RCC 7860 (cell line): ENCODE results near the gene CGB7.
"Not testable (repeated sequence)": the region's sequence is repeated elsewhere in the genome, so short reads cannot be mapped to it uniquely, and the experiment has no call there.

Experiments used
- DNase-seq: peaks from one replicate; pipeline ENCODE4 v3.0.0-alpha.2; 2015; ENCODE audit warnings: low spot score
- FAIRE-seq: peaks from 2 replicates; lab custom pipeline; 2012; peaks lifted over from hg19 to GRCh38; lab: Jason Lieb, UNC

CGB7 gene

DNA sequence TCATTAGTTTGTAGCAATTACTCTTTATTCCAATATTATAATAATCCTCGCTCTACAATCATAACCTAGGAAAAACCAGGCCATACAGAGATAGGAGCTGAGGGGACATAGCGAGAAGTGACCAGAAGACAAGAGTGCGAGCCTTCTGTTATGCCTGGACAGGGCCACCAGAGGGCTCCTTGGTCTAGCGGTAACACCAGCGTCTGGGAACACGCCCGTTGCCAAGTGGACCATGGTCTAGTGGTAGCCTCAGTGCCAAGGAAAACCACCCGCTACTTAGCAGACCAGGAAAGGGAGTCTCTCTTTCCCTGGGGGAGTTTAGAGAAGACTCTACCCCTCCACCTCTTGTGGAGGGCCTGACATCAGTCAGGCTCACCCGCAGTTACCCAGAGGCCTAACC, 17.3 kb upstream of the CGB7 start:
- FAIRE-seq = not testable (repeated sequence)
- peak; percentile 23 for DNase-seq

GRCh38 chr19:49073514-49074378, 16.2 kb upstream of the CGB7 start:
- DNase-seq (peak; percentile 21), FAIRE-seq (no peak)

- no peak for FAIRE-seq
- DNase-seq = no peak
Observed at GRCh38 chr19:49071860-49072547, 14.5 kb upstream of the CGB7 start.

DNA sequence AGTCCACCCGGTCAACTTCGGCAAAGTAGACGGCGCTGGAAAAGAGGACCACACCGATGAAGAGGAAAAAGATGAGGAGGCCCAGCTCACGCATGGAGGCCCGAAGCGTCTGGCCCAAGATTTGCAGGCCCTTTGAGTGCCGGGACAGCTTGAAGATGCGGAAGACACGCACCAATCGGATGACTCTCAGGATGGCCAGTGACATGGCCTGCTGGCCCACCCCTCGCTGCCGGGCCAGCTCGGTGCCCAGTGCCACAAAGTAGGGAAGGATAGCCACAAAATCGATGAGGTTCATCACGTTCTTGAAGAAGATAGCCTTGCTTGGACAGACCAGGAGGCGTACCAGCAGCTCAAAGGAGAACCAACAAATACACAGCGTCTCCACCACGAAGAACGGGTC, 12.9 kb upstream of the CGB7 start:
- FAIRE-seq = no peak
- DNase-seq = no peak

- FAIRE-seq (no peak), DNase-seq (no peak)
Observed at GRCh38 chr19:49069026-49069425, 11.5 kb upstream of the CGB7 start.

DNA sequence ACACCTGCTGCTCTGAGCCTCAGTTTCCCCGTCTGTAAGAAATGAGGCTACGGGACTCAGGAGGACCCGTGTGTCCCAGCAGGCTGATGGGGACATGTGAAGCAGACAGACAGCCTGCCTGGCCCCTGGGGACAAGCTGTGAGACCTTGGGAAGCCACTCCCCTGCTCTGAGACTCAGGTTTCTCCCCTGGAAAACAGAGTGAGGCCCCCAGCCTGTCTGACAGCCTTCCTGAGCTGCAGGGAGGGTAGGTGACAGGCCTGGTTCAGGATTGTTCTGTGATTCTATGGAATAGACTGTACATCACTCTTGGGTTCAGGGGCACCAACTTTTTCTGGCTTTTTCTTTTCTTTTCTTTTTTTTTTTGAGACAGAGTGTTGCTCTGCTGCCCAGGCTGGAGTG, 10.0 kb upstream of the CGB7 start:
- no peak for DNase-seq
- no peak for FAIRE-seq

GRCh38 chr19:49065905-49066512, 8.5 kb upstream of the CGB7 start:
- no peak for DNase-seq
- FAIRE-seq = no peak

DNA sequence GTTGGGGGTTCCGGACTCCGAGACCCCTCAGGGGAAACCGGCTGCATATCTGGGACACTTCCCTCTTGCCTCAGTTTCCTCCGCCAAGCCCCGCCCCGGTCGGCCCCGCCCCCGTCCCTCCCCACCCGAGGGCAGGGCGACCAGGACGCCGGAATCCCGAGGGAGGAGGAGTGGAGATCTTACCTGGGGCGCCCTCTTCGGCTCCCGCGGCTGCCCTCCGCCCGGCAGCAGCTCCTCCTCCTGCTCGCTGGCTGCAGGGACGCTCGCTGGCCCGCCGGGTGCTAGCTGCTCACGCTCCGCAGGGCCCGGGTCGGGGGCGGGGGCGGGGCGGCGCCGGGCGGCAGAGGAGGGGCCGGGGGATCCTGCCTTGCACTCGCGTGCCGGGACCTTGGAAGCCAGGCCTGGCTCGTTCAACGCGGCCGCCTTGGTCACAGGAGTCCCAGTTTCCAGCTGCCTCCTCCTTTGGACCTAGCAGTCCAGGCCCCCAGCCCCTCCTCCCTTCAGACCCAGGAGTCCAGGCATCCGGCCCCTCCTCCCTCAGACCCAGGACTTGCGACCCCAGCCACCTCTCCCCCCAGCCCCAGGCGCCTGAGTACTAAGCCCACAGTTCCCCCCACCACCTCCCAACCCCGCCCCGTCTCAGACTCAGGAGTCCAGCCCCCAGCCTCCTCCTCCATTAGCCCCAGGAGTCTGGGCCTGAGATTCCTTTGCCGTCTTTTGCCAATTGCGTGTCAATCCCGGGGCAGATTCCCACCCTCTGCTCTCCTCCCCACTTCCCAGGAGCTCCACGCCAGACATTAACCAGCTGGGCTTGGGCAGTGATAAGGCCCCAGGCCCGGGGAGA, 7.4 kb upstream of the CGB7 start, which contains the start of gene NTF4:
Gene NTF4 (minus strand): TSS at position 51 of the 844 bp plus-strand sequence. CDS start 2,821 bp downstream, outside the sequence.
- FAIRE-seq = no peak
- no peak for DNase-seq

DNA sequence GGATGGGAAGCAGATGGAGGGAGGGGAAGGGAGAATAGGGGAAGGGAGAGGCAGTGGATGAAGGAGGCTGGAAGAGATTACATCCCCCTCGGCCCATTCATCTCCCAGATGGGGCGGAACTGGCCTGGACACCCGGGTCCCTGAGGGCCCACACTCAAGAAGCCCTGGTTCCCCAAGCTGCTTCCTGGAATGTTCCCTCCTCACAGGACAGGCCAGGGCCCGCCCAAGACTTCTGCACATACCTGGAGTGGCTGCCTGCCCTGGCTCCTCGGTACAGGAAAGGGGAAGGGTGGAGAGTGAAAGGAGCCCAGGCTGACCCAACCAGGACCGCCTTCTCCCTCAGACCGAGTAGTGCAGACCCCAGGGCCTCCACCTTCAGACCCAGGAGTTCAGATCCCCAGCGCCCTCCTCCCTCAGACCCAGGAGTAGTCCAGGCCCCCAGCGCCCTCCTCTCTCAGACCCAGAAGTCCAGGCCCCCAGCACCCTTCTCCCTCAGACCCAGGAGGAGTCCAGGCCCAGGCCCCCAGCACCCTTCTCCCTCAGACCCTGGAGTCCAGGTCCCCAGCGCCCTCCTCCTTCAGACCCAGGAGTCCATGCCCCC, 6.6 kb upstream of the CGB7 start:
- FAIRE-seq (no peak), DNase-seq (no peak)

- FAIRE-seq = no peak
- no peak for DNase-seq
Observed at GRCh38 chr19:49061445-49061844, 3.9 kb upstream of the CGB7 start.

DNA sequence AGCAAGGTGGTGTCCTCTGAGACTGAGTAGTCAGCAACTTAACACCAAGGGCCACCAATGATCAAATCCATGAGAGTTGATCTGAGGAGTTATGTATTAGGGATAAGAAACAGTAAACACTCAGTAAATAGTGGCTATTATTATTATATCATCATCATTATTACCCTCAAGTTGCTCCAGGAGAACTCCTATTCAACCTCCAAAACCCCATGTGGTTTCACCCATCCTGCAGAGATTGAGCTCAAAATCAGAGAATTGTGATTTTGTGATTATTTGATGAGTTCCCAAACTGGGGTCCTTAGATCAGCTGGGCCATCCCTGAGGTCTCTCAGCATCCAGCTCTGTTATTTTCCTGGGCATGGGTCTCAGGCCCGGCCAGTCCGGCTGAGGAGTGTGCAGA, 3.5 kb upstream of the CGB7 start:
- FAIRE-seq = no peak

GRCh38 chr19:49059053-49059452, 1.5 kb upstream of the CGB7 start:
- no peak for FAIRE-seq

More for the DNA sequence above, 3.5 kb upstream of the CGB7 start:
- no peak for DNase-seq

GRCh38 chr19:49058562-49058961, 1.0 kb upstream of the CGB7 start:
- no peak for FAIRE-seq
- DNase-seq = no peak

More at GRCh38 chr19:49059053-49059452, 1.5 kb upstream of the CGB7 start:
- no peak for DNase-seq

DNA sequence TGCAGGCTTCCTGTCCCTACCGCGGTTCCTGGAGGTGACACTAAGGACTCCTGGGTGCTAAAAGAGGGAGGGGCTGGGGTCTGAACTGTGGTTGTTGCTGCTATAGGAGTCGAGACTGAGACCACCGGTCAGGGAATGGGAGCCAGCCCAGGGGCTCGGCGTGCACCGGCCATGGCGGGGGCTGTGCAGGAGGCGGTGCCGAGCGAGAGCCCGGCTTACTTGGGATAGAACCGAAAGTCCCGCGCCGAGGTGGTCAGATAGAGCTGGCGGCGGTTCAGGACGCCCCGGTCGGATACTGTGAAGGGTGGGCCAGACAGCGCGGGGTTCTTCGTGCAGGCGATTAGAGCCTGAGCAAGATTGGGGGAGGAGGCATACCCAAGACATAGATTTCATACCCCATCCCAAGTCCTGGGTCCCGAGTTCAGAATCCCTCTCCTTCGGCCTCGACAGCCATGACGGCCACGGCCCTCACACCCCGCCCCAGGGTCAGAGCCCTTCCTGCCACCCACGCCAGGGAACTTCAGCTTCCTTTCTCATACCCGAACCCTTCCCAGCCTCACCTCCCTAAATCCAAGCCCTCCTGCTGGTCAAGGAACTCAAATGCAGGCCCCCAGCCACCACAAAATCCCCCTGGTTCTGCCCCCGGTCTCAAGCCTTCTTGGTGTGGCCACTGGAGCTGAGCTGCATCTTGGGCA, 500 bp downstream of the CGB7 start:
- not testable (repeated sequence) for FAIRE-seq, DNase-seq

DNA sequence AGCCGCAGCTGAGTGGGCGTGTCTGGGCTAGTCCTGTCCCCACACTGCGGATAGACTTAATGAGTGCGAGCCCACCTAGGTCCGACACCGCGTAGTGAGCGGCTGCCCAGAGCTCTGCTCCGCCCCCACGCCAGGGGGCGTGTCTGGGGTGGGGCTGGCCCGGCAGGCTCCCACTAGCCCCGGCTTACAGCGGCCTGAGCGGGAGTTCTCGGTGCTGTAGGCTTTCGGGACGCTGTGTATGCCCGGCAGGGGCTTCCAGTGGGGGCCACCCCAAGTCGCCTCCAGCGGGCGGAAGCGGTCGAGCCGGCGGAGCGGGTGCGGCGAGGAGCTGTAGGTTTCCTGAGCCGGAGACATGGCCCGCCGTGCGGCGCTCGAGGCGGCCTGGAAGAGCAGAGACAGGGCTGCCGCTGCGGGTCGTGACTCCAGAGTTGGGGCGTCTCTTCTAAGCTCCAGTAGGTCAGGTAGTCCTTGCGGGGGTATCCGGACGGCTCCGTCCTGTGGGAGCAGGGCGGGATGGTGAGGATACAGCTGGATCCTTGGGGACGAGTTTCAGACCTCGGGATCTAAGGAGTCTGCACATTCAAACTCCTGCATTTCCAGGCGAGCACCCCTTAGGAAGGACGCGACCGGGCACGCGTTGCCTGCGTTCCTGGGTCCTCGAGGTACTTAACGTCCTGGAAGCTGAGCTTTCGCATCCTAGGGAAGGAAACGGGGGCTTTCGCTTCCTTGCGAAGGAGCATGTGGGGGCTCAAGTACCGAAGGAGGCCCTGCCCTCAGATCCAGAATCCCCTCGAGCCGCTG, 1.2 kb downstream of the CGB7 start:
- DNase-seq (peak; percentile 38), FAIRE-seq (no peak)

- DNase-seq = peak; percentile 77
- peak; percentile 53 for FAIRE-seq
Observed at GRCh38 chr19:49050376-49051033, 7.0 kb downstream of the CGB7 start.

- FAIRE-seq, DNase-seq: not testable (repeated sequence)
Observed at GRCh38 chr19:49049834-49050233, 7.7 kb downstream of the CGB7 start.

- not testable (repeated sequence) for DNase-seq, FAIRE-seq
Observed at GRCh38 chr19:49049011-49049410, 8.5 kb downstream of the CGB7 start, which contains the start of gene CGB8. Gene CGB8, minus strand, starts transcription at chr19:49049111. Its CDS starts 372 bp downstream, at chr19:49048739.
